ENCODE results near the gene CHKA. TPM values are rescaled to one million over a fixed set of nuclear protein-coding genes. Genes with fewer than 3 reads are reported as not detected.

The CHKA gene
- total and polyA plus RNA-seq, 2 experiments from 2014 or later, result 3.6 to 4.2 TPM

- TF ChIP-seq EZH2phosphoT487 (IDR thresholded peaks at IDR 0.05; ENCODE audit: insufficient read depth, low read depth) (no peak), EZH2 (IDR thresholded peaks at IDR 0.05; ENCODE audit: insufficient read depth, poor library complexity, severe bottlenecking) (no peak)
- WGBS, 2 experiments (ENCODE audit: low coverage in 1 of 2, low lambda C conversion rate in 2 of 2, missing lambda C conversion rate in 2 of 2), result 89 to 90% methylated on average over 11 of the region's 11 CpGs
- no peak for DNase-seq
- no peak overlapping the region for H3K4me2 ChIP-seq (ENCODE audit: unreplicated experiment)
- H3F3A ChIP-seq (ENCODE audit: insufficient read depth), result no peaks in the 10 kb centered on the region
- H3K4me3 ChIP-seq, result no peak overlapping the region
- no peak overlapping the region for H3K9ac ChIP-seq
- H3K79me2 ChIP-seq (ENCODE audit: insufficient read depth), result no peaks in the 10 kb centered on the region
- no peak overlapping the region for H3K27ac ChIP-seq
- no peaks in the 10 kb centered on the region for H3K9me2 ChIP-seq (ENCODE audit: insufficient read depth)
- no peak overlapping the region for H2AFZ ChIP-seq
- no peaks in the 10 kb centered on the region for H4K20me1 ChIP-seq (ENCODE audit: insufficient read depth)
- no peaks in the 10 kb centered on the region for H3K9me3 ChIP-seq (ENCODE audit: low read depth)
- in situ Hi-C loops (cut with MboI), result no loop called here
- no peaks in the 10 kb centered on the region for H3K4me1 ChIP-seq (ENCODE audit: insufficient read depth)
- H3K36me3 ChIP-seq (ENCODE audit: low read depth), result 0 out of 2 replicates have a peak, but pooled peaks cover 3% of the 10 kb centered on the region
- no peaks in the 10 kb centered on the region for H3K27me3 ChIP-seq (replicated peaks; ENCODE audit: insufficient read depth)
Observed at GRCh38 chr11:68076371-68077042, 44.7 kb downstream of the CHKA start.

DNA sequence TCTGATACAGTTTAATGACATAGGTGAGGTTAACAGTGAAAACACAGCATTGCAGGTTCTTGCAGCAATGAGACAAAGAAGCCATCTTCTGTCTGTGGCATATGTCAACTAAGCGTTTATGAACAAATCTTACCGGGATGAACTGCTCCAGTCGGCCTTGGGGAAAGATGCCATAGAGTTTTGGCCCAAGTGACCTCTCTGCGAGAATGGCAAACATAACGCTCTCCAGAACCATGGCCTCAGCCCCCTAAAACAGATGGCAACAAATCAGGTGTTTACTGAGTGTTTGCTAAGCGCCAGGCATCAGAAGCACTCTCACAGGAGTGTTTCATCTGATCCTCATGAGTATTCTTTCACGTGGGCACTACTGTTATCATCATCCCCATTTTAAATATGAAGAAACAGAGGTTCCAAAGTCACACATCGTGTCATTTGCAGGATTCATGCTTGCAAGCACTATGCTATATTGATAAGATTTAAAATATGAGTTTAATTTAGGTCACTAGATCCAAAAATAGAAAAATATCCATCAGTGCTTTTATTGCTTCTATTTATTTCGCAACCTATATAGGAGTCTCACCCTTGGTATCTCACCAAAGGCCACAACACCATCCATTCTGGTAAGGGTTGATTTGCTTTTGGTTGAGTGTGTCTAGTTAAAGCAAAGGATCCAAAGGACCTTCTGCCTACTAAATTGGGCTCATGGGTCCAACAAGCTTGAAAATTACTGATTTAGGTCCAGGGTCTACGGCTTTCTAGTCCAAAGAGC, 46.4 kb downstream of the CHKA start:
- TF ChIP-seq EZH2 (IDR thresholded peaks at IDR 0.05; ENCODE audit: insufficient read depth, poor library complexity, severe bottlenecking) (no peak), EZH2phosphoT487 (IDR thresholded peaks at IDR 0.05; ENCODE audit: insufficient read depth, low read depth) (no peak)
- no peaks in the 10 kb centered on the region for H3K79me2 ChIP-seq (ENCODE audit: insufficient read depth)
- WGBS, 2 experiments (ENCODE audit: low coverage in 1 of 2, low lambda C conversion rate in 2 of 2, missing lambda C conversion rate in 2 of 2), result 79 to 80% methylated on average over 10 of the region's 10 CpGs
- no peak overlapping the region for H3K27ac ChIP-seq
- no peak overlapping the region for H3K9ac ChIP-seq
- no peak overlapping the region for H3K4me2 ChIP-seq (ENCODE audit: unreplicated experiment)
- no peak for DNase-seq
- H3K27me3 ChIP-seq (replicated peaks; ENCODE audit: insufficient read depth), result no peaks in the 10 kb centered on the region
- no peak overlapping the region for H2AFZ ChIP-seq
- H3K4me1 ChIP-seq (ENCODE audit: insufficient read depth), result no peaks in the 10 kb centered on the region
- no peaks in the 10 kb centered on the region for H3K9me3 ChIP-seq (ENCODE audit: low read depth)
- H4K20me1 ChIP-seq (ENCODE audit: insufficient read depth), result no peaks in the 10 kb centered on the region
- in situ Hi-C loops (cut with MboI), result no loop called here
- H3K4me3 ChIP-seq, result no peak overlapping the region
- H3K9me2 ChIP-seq (ENCODE audit: insufficient read depth), result no peaks in the 10 kb centered on the region
- no peaks in the 10 kb centered on the region for H3F3A ChIP-seq (ENCODE audit: insufficient read depth)
- H3K36me3 ChIP-seq (ENCODE audit: low read depth), result 0 out of 2 replicates have a peak, but pooled peaks cover 3% of the 10 kb centered on the region

DNA sequence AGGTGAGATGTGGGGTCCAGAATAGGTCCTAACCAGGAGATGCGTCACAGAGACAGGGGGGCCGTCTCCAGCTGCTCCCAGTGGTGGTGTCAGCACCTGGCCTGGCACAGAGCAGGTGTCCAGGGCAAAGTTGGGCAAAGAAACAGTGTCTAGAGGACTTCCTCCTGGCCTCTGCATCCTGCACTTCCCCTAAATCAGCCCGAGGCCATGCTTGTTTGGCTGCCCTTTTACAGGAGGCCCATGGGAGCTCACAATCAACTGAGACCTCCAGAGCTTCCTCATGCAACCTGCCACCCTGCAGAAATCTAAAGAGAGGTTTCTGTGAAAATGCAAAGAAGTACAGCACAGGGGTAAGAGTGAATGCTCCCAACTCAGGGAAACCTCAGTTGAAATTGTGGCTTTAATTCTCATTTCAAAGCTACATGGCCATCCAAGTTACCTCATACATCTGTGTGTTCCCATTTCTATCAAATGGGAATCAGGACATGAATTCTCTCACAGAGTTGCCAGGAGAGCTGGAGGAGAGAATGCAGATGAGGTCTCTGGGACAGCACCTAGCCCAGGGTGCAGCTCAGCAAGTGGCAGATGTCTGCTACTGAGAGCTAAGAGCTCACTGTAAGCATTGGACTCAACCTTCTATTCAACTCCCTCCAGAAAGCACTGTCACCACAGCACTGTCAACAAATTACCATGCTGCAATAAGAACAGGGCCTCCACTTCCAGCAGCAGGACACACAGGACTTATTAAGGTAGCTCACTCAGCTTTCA, 49.7 kb downstream of the CHKA start:
- H3K9me2 ChIP-seq (ENCODE audit: insufficient read depth), result no peaks in the 10 kb centered on the region
- H3K9me3 ChIP-seq (ENCODE audit: low read depth), result no peaks in the 10 kb centered on the region
- in situ Hi-C loops (cut with MboI), result no loop called here
- H3K27me3 ChIP-seq (replicated peaks; ENCODE audit: insufficient read depth), result no peaks in the 10 kb centered on the region
- no peak overlapping the region for H2AFZ ChIP-seq
- no peaks in the 10 kb centered on the region for H4K20me1 ChIP-seq (ENCODE audit: insufficient read depth)
- TF ChIP-seq EZH2 (IDR thresholded peaks at IDR 0.05; ENCODE audit: insufficient read depth, poor library complexity, severe bottlenecking), result no peak
- no peak for TF ChIP-seq EZH2phosphoT487 (IDR thresholded peaks at IDR 0.05; ENCODE audit: insufficient read depth, low read depth)
- 96 to 97% methylated on average over 3 of the region's 3 CpGs for WGBS, 2 experiments (ENCODE audit: low coverage in 1 of 2, low lambda C conversion rate in 2 of 2, missing lambda C conversion rate in 2 of 2)
- H3K79me2 ChIP-seq (ENCODE audit: insufficient read depth), result no peaks in the 10 kb centered on the region
- no peak overlapping the region for H3K9ac ChIP-seq
- 0 out of 2 replicates have a peak, but pooled peaks cover 3% of the 10 kb centered on the region for H3K36me3 ChIP-seq (ENCODE audit: low read depth)
- H3K4me1 ChIP-seq (ENCODE audit: insufficient read depth), result no peaks in the 10 kb centered on the region
- no peak overlapping the region for H3K27ac ChIP-seq
- no peak overlapping the region for H3K4me3 ChIP-seq
- no peak for DNase-seq
- no peak overlapping the region for H3K4me2 ChIP-seq (ENCODE audit: unreplicated experiment)
- no peaks in the 10 kb centered on the region for H3F3A ChIP-seq (ENCODE audit: insufficient read depth)

DNA sequence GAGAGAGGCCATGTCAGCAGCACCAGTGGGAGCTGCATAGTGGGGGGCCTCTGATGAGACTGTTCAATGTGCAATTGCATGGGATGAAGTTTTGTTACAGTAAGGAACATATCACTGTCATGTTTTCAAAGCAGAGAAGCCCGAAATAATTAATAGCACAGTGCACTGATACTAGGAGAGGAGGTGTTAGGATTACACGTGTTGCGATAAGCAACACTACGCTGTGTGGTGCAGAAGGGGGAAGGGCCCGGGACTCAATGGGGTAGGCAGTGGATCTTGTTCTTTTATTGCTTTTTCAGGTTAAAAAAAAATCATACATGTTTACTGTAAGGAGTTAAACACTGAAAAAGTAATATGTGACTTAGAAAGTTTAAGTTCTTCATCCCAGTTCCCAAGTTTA, 53.2 kb downstream of the CHKA start:
- 91 to 93% methylated on average over 5 of the region's 5 CpGs for WGBS, 2 experiments (ENCODE audit: low coverage in 1 of 2, low lambda C conversion rate in 2 of 2, missing lambda C conversion rate in 2 of 2)
- in situ Hi-C loops (cut with MboI), result no loop called here
- no peak overlapping the region for H3K4me2 ChIP-seq (ENCODE audit: unreplicated experiment)
- no peak overlapping the region for H3K9ac ChIP-seq
- 0 out of 2 replicates have a peak, but pooled peaks cover 3% of the 10 kb centered on the region for H3K36me3 ChIP-seq (ENCODE audit: low read depth)
- no peak overlapping the region for H3K27ac ChIP-seq
- H3F3A ChIP-seq (ENCODE audit: insufficient read depth), result no peaks in the 10 kb centered on the region
- H4K20me1 ChIP-seq (ENCODE audit: insufficient read depth), result no peaks in the 10 kb centered on the region
- no peaks in the 10 kb centered on the region for H3K9me2 ChIP-seq (ENCODE audit: insufficient read depth)
- TF ChIP-seq EZH2 (IDR thresholded peaks at IDR 0.05; ENCODE audit: insufficient read depth, poor library complexity, severe bottlenecking), result no peak
- no peak for TF ChIP-seq EZH2phosphoT487 (IDR thresholded peaks at IDR 0.05; ENCODE audit: insufficient read depth, low read depth)
- no peaks in the 10 kb centered on the region for H3K4me1 ChIP-seq (ENCODE audit: insufficient read depth)
- no peaks in the 10 kb centered on the region for H3K9me3 ChIP-seq (ENCODE audit: low read depth)
- no peaks in the 10 kb centered on the region for H3K79me2 ChIP-seq (ENCODE audit: insufficient read depth)
- no peak for DNase-seq
- H3K4me3 ChIP-seq, result no peak overlapping the region
- H3K27me3 ChIP-seq (replicated peaks; ENCODE audit: insufficient read depth), result no peaks in the 10 kb centered on the region
- no peak overlapping the region for H2AFZ ChIP-seq
